AG04450 (cell line): ENCODE results near the gene GLA. TPM values are rescaled to one million over a fixed set of nuclear protein-coding genes. Genes with fewer than 3 reads are reported as not detected.
A peak's percentile ranks its signal among the peaks of the same experiment; 100 is the strongest.

ENCODE experiments used
- CTCF ChIA-PET: fragments of 300-600, 350-600 bp; formaldehyde crosslinking; extraction: SDS; loops from one replicate; lab custom pipeline; 2022; ENCODE audit warnings: antibody characterized with exemption, inconsistent platforms; lab: Charles Lee
- POLR2A ChIA-PET: fragments of 350-600 bp; formaldehyde crosslinking; extraction: SDS; loops from one replicate; lab custom pipeline; 2021; ENCODE audit warnings: antibody characterized with exemption, inconsistent platforms; lab: Yijun Ruan, JAX
- DNase-seq: peaks from one replicate; pipeline ENCODE4 v3.0.0-alpha.2; 2011; ENCODE audit warnings: low read depth, low spot score
- H3K27ac ChIP-seq: one replicate; pipeline ENCODE4 v1.5.1; 2012; ENCODE audit warnings: low read depth, low read length, control low read depth
- H3K27me3 ChIP-seq: one replicate; pipeline ENCODE4 v1.6.0; 2012; ENCODE audit warnings: low read length; ENCODE audit not compliant: control insufficient read depth, insufficient read depth
- H3K4me3 ChIP-seq: 2 replicates; pipeline ENCODE4 v1.5.1; 2011; ENCODE audit warnings: mild to moderate bottlenecking, low read depth, low read length, control low read depth
- H3K9me3 ChIP-seq: 2 replicates; pipeline ENCODE4 v1.5.1; 2012; ENCODE audit warnings: low read length; ENCODE audit not compliant: control insufficient read depth, insufficient read depth
- polyA plus RNA-seq: library from polyadenylated mRNA; depleted of rRNA; stranded (reverse); fragments of >200 nt; gene quantifications from 2 replicates; pipeline ENCODE4 v1.2.3, GENCODE V29; 2011
- TF ChIP-seq, protein P1 (sequence below): IDR thresholded peaks from 2 replicates; pipeline ENCODE4 v1.5.1; 2011; ENCODE audit warnings: low read depth, low read length, control low read depth, inconsistent platforms

The GLA gene
- polyA plus RNA-seq, 1 experiment = 33.8 TPM

DNA sequence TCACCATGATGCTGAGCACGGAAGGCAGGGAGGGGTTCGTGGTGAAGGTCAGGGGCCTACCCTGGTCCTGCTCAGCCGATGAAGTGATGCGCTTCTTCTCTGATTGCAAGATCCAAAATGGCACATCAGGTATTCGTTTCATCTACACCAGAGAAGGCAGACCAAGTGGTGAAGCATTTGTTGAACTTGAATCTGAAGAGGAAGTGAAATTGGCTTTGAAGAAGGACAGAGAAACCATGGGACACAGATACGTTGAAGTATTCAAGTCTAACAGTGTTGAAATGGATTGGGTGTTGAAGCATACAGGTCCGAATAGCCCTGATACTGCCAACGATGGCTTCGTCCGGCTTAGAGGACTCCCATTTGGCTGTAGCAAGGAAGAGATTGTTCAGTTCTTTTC is 4.3 kb upstream of the GLA start:
- POLR2A ChIA-PET = no interaction called here
- Histone ChIP-seq H3K4me3 (no peak overlapping the region), H3K27me3 (no peaks in the 10 kb centered on the region), H3K27ac (no peak overlapping the region), H3K9me3 (no peaks in the 10 kb centered on the region)
- DNase-seq = no peak
- TF ChIP-seq, protein P1, sequence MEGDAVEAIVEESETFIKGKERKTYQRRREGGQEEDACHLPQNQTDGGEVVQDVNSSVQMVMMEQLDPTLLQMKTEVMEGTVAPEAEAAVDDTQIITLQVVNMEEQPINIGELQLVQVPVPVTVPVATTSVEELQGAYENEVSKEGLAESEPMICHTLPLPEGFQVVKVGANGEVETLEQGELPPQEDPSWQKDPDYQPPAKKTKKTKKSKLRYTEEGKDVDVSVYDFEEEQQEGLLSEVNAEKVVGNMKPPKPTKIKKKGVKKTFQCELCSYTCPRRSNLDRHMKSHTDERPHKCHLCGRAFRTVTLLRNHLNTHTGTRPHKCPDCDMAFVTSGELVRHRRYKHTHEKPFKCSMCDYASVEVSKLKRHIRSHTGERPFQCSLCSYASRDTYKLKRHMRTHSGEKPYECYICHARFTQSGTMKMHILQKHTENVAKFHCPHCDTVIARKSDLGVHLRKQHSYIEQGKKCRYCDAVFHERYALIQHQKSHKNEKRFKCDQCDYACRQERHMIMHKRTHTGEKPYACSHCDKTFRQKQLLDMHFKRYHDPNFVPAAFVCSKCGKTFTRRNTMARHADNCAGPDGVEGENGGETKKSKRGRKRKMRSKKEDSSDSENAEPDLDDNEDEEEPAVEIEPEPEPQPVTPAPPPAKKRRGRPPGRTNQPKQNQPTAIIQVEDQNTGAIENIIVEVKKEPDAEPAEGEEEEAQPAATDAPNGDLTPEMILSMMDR = no peak
- CTCF ChIA-PET = no interaction called here

DNA sequence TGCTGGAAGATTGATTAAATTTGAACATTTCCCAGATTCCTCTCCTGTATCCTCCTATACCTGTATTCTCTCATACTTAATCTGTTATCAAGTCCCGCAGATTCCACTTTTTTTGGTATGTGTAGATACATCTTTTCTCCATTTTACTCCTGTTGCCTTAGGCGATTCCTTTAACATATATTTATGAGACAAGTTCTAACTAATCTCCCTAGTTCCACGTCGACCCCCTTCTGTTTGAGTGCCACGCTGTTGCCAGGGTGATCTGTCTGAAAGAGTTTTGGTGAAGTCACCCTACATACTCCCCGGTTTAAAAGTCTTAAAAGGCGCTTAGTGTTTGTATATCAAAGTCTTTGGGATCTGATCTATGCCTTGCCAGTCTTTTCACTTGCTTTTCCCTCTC is 2.7 kb upstream of the GLA start:
- peak overlapping the region; percentile 77 for H3K4me3 ChIP-seq

DNA sequence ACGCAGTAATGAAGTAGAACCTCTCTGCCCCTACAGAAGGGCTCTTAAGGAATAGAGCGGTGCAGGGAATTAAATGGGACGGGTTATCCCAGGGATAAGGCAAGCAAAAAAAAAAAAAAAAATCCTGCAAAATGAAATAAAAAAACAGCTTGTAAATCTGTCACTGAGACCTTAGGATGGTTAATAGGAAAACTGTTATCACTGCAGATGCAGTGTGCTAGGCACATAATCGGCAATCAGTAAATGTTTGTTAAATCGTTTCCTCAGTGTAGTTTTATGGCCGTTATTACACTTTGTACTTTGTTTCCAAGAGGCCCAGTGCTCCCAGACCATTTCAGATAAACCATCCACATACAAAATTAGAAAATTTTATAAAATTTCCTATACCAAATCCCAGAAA is 1.3 kb upstream of the GLA start:
- peak overlapping the region; percentile 77 for H3K4me3 ChIP-seq
- POLR2A ChIA-PET = no interaction called here
- CTCF ChIA-PET = no interaction called here
- H3K9me3 ChIP-seq = no peaks in the 10 kb centered on the region
- TF ChIP-seq, protein P1 = no peak
- no peak overlapping the region for H3K27ac ChIP-seq
- no peaks in the 10 kb centered on the region for H3K27me3 ChIP-seq
- DNase-seq = no peak

More for the DNA sequence above, 2.7 kb upstream of the GLA start:
- TF ChIP-seq, protein P1 = no peak
- ChIA-PET POLR2A (no interaction called here), CTCF (no interaction called here)
- H3K27me3 ChIP-seq = no peaks in the 10 kb centered on the region
- DNase-seq = no peak
- no peaks in the 10 kb centered on the region for H3K9me3 ChIP-seq
- no peak overlapping the region for H3K27ac ChIP-seq

DNA sequence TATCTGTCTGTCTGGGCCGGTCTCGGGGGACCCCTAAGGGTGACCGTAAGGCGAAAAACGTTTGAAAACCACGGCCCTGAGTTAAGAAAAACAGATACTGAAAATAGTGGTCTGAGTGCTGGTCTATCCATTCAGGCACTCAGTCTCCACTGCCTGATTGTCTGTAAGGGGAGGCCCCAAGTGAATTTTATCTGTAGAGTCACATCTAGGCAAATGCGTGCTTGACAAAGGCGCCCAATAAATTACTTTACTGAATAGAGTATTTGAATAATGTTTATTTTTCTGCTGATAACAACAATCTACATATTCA is 762 bp upstream of the GLA start:
- no peaks in the 10 kb centered on the region for H3K9me3 ChIP-seq
- peak overlapping the region; percentile 97 for H3K27ac ChIP-seq
- POLR2A ChIA-PET = no interaction called here
- no peaks in the 10 kb centered on the region for H3K27me3 ChIP-seq
- TF ChIP-seq, protein P1 = no peak
- CTCF ChIA-PET = no interaction called here
- H3K4me3 ChIP-seq = peak overlapping the region; percentile 77
- DNase-seq = no peak

DNA sequence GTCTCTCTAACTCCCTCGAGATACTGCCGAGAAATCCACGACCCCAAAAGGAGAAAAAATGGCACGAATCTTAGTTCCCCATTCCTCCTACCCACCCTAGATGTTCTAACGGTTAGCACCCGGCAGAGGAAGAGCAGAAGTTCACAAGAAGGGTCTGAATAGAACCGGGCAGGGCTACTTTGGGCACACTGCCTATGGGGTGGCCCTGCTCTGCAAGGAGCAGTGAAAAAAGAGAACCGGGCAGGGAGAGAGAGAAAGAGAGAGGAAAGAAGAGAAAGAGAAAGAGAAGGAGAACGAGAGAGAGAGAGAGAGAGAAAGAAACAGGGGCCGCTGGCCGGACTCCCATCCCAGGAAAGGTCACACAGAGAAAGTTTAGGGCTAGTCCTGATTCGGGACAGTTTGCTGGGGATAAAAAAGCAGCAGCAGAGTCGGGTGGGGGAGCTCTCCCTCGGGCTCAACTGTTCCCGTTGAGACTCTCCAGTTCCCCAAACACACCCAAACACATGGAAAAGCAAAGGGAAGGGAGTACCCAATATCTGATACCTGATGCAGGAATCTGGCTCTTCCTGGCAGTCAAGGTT is 468 bp downstream of the GLA start:
- Histone ChIP-seq H3K4me3 (peak overlapping the region; percentile 85), H3K9me3 (no peaks in the 10 kb centered on the region), H3K27me3 (no peaks in the 10 kb centered on the region), H3K27ac (peak overlapping the region; percentile 86)
- DNase-seq = no peak
- POLR2A ChIA-PET = interaction anchor here (1.5 kb wide), 1 partner anchor 16 kb away, joined by 7 read pairs; the partner anchor contains the start of gene RPL36A
- CTCF ChIA-PET = no interaction called here
- TF ChIP-seq, protein P1 = no peak
